Activated T-cell treated with anti-CD3 and anti-CD28 coated beads for 48 hours (primary cell): Measurements from ENCODE around the gene FAM118B.
"Not testable (repeated sequence)": the region's sequence is repeated elsewhere in the genome, so short reads cannot be mapped to it uniquely, and the experiment has no call there.

Experiments
- DNase-seq: peaks from one replicate; pipeline ENCODE4 v3.0.0-alpha.2; 2020; ENCODE audit warnings: low read depth

Gene FAM118B

GRCh38 chr11:126219547-126219946 lies 8.0 kb downstream of the FAM118B start:
- no peak for DNase-seq

DNA sequence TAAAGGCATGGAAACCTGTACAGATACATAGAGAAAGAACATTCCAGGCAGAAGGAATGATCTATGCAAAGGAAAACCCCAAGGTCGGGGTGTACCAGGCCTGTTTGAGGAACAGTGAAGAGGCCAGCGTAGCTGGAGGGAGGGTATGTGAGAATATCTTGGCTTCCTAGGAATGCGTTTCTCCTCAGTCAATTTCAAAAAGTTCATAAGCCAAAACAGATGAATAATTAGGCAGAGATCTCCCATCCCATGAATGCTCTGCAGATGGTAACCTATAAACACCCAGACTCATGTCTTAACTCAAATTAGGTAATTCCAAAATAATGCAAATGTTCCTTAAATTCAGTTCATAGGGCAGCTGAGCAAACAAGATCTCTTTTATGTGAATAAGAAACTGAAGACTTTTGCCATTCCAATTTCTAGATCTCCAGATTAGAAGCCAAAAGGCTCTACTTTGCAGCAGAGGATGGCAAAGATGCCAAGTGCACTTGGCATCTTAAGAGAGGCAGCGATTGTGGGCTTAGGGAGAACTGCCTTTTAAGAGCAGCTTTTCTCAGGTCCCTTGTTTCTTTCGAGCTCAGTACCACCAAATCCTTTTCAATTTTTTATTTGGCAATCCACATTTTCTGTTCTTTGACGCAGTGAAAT lies 13.2 kb downstream of the FAM118B start:
- DNase-seq = no peak

GRCh38 chr11:126225295-126225665 lies 13.7 kb downstream of the FAM118B start:
- DNase-seq = no peak

DNA sequence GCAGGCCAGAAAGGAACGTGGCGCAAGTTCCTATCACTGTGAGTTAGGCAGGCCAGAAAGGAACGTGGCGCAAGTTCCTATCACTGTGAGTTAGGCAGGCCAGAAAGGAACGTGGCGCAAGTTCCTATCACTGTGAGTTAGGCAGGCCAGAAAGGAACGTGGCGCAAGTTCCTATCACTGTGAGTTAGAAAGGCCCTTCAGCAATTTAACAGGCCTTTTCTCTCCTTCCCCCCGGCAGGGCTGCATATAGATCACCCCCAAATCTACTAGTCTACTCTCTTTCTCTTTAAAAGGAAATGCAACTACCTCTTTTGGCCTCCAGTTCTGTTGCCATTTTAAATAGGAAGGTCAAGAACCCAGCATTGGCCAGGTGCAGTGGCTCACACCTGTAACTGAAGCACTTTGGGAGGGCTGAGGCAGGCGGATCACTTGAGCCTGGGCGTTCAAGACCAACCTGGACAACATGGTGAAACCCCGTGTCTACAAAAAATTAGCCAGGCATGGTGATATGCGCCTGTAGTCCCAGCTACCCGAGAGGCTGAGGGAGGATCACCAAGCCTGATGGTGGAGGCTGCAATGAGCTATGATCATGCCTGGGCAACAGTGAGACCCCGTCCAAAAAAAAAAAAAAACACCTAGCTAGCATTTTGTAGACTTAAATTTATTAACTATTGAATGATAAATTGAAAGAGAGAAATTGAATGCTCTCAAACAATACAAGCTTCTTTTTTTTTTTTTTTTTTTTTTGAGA lies 14.9 kb downstream of the FAM118B start:
- DNase-seq = no peak

DNA sequence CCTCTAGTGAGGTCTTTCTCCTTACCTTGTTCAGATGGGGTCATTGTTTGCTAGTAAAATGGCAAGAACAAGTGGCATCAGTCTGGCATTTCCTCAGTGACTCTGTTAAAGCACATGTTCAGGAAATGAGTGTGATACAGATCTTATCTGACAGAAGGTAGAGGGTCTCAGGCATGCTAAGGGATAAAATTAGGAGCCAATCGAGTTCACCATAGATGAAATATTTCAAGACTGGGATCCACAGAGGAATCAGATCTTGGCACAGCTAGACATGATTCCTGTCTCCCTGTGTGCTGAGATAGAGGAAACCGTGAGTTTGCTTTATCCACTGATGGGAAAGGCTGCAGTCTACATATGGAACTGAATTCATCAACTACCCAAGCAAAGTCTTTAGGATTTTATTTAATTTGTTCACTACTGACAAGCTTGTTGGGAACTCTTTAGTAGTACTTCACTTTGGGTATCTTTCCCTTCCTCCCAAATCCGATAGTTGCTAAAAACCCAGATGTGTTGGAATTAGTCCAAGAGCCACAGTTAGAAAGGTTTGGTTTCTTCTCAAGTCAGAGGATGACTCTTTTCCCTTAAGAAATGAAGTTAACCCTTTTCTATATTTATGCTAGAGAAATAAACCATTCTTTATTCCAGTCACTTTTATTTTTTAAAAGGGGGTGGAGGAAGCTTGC lies 18.4 kb downstream of the FAM118B start:
- no peak for DNase-seq

DNA sequence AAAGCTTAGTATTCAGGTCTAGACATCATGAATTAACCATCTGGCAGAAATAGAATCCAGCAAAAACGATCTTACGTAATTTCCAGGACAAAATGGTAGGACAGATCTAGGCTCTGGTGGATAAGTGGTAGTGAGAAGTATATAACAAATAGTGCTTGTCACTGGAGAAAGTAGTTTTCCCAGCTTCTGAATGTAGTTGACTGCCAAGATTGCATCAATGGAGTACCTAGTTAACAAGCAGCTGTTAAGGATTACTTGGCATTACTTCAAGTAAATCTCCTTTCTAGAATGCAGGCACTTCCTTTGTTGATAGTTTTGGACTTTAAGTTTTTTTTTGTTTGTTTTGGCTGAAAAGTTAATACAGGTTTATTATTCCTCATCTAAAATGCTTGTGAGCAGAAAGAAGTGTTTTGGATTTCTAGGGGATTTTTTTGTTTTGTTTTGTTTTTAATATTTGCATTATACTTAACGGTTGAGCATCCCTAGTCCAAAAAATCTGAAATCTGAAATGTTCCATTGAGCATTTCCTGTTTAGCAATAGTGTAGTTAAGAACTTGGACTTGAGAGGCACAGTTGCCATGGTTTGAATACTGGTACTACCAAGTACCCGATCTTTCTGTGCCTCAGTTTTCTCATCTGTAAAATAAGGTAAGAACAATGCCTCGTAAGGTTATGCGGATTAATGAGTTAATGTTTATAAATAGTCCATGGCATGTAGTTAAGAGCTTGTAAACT lies 20.3 kb downstream of the FAM118B start:
- no peak for DNase-seq

GRCh38 chr11:126232683-126233082 lies 21.1 kb downstream of the FAM118B start:
- no peak for DNase-seq

GRCh38 chr11:126233391-126233790 lies 21.8 kb downstream of the FAM118B start:
- DNase-seq = no peak

DNA sequence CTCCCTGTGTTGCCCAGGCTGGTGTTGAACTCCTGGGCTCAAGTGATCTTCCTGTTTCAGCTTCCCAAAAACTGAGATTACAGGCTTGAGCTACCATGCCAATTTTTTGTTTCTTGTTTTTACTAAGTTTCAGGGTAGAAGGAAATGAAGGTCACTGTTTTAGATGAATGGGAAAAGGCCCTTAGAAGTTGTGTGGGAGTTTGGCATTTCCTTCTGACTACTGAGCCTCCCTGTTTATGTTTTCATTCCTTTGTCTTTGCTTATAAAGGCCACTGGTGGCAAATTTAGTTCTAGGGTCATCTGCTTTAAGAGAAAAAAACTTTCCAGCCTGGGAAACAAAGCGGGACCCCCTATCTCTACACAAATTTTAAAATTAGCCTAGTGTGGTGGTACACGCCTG lies 35.1 kb downstream of the FAM118B start:
- no peak for DNase-seq

DNA sequence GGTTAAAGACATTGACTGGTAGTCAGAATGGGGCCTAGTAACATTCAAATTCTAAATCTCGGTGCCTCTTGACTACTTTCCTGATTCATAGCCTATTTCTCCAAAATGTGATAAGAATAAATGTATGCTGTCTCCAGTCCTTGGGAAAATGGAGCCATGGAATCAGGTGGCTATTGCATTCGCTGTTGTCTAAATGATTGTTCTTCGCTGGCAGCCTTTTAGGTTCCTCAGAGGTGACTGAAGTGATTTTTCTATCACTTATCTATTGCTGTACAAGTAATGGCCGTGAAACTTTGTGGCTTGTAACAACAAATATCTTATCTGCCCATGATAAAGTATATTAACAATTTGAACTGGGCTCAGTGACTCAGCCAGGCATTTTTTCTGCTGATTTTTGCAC lies 41.7 kb downstream of the FAM118B start:
- DNase-seq = no peak

DNA sequence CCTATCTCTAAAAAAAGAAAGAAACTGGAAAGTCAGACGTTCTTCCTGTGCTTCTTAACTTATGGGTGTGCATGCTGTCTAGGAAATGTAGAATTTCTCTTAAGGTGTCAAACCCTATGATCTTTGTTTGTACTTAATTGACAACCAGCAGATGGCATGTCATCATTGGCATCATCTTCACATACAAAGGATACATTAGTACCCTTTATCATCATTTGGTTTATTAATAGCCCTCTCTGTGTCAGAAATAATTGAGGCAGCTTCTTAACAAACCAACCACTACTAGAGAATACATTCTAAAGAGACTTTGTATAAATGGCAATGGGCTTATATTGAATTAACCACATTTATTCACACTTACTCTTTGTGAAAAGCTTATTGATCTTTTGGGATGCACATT lies 43.2 kb downstream of the FAM118B start:
- no peak for DNase-seq

DNA sequence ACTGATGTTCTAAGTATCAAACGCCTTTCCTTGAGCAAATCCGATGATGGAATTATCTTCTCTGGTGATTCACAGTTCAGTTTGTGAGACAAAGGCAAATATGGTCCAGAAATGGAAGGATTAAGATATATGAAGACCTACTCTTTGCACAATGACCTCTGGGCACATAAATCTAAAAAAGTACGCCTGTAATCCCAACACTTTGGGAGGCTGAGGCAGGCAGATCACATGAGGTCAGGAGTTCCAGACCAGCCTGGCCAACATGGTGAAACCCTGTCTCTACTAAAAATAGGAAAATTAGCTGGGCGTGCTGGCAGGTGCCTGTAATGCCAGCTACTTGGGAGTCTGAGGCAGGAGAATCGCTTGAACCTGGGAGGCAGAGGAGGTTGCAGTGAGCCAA lies 43.9 kb downstream of the FAM118B start:
- not testable (repeated sequence) for DNase-seq

DNA sequence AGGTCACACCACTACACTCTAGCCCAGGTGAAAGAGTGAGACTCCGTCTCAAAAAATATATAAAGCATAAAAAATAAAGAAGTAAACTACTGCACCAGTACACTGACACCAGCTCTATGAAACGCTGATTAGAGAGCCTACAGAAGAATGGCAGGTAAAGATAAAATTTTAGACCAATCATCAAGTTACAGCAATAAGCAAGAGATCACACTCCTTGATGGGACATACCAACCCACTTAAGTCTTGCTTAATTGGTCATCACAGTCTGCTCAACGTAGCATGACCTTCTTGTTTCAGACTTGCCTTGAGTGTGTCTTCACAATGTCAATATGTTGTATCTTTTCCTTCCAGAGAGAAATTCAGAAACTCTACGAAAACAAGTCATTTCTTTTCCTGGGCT lies 44.6 kb downstream of the FAM118B start:
- no peak for DNase-seq

DNA sequence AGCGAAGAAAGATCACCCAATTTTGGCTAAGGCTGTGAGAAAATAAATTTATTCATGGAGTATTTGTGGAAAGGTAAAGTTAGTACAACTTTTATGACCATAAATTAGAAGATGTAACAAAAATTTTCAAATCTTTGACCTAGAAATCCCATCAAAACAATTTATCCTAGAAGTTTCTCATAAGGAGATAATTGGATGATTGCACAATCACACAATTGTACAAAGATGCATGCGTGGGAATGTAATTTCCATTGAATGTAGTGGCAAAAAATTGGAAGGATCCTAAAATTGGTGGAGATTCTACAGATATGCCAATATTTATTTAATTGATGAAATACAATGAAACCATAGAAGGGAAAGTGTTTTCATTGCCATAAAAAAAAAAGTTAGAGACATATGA lies 45.6 kb downstream of the FAM118B start:
- DNase-seq = no peak

DNA sequence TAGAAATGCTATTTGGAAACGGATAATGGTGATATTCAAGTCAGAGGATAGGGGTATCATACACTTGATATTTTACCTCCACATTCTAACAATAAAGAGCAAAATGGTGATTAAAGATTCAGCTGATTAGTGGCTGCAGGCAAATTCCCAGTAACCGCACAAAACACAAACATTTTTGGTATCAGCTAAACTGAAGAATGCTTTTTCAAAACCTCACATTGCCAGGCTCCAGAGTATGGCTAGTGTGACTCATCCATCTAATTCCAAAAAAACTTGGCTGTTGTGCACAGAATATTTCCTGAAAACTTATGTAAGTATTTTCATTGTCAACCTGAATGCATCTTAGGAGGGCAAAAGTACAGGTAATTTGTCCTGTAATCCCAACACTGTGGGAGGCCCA lies 46.2 kb downstream of the FAM118B start:
- DNase-seq = no peak

- DNase-seq = no peak
Observed at GRCh38 chr11:126262216-126262615, 50.6 kb downstream of the FAM118B start.

DNA sequence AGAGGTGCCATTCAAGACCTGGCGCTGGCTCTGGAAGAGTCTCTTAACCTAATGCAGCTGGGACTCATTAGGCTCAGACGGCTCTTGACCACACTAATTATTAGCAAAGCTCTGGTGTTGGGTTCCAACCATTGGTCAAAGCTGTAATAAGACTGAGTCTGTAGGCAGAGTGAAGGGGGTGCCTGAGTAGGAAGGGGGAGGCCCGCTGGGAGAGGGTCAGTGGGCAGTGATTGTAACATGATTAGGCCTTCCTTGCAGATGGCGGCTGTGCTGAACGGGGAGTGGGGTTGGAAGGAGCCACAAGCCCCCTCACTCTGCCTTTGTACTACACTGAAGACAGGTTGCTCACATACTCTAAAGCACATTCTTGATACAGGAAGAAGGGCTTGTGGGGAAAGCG lies 51.9 kb downstream of the FAM118B start:
- DNase-seq = no peak

- no peak for DNase-seq
Observed at GRCh38 chr11:126265811-126266210, 54.2 kb downstream of the FAM118B start.

GRCh38 chr11:126267650-126268049 lies 56.1 kb downstream of the FAM118B start:
- DNase-seq = no peak

DNA sequence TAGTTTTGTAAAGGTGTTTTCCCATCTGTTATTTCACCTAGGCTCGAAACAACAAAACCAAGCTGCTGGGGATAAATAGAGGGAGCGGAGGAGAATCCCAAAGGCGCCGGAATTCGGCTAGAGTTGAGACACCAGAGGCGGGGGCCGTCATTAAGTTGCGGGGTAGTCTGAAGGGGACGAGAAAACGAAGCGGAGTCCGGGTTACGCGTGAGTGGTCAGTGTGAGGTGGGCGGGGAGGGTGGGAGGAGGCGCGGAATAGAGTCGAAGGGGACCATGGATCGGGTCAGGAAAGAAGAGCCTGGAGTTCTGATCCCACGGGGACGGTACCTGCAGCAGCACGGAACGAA lies 56.8 kb downstream of the FAM118B start:
- DNase-seq = no peak

DNA sequence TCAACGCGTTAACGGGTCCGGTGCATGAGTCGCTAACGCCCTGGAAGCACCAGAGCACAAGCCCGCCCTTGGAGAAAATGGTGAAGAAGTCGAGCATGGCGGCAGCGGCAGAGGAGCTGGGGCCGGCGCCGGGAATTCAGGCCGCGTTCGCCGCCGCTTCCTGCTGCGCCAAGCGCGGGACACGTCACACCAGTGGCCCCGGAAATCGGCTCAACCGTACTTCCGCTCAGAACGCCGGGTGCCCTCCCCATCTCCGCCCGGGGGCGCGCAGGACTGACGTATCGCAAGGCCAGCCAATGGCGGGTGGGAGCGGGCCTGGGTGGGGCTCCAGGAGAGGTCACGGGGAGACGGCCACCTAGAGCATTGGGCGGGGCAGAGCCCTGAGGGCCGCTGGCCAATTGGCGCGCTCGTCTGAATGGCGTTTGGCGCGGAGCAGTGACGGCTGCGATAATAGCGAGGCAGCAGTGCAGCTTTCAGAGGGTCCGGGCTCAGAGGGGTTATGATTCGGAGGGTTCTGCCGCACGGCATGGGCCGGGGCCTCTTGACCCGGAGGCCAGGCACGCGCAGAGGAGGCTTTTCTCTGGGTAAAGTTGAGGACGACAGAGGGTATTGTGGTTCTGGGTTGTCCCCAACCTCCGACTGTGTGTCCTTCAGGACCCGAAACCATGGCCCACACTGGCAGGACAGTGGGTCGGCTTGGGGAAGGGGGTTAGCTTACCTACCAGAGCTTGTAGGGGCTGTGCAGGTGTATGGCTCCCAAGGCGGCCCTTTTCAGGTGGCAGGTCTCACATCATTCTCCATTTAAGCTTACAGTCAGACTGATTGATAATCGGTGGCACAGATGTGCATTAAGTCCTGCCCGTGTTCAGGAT lies 57.4 kb downstream of the FAM118B start, which contains the start of the genes FOXRED1 and SRPRA:
TSS of gene FOXRED1 (plus strand) at position 447 of the 872 bp plus-strand sequence. CDS start at position 500, 53 bp downstream.
TSS of gene SRPRA (minus strand) at position 188 of the 872 bp plus-strand sequence. CDS start at position 97, 91 bp downstream.
- peak; percentile 100 for DNase-seq
